ENCODE data around the gene TFAP2A. TPM values are rescaled to one million over a fixed set of nuclear protein-coding genes. Genes with fewer than 3 reads are reported as not detected.

Gene TFAP2A
- total RNA-seq, 1 donor from 2014 or later, result 0.97 TPM

- peak; percentile 99 for ATAC-seq
- DNase-seq, result peak; percentile 91
- intact Hi-C loops (cut with micrococcal nuclease), result no loop called here
Measured at GRCh38 chr6:10404107-10404798, 10.6 kb downstream of the TFAP2A start.

GRCh38 chr6:10403385-10404106, 11.3 kb downstream of the TFAP2A start:
- ATAC-seq, result no peak
- intact Hi-C loops (cut with micrococcal nuclease), result no loop called here
- no peak for DNase-seq

GRCh38 chr6:10402648-10403311, 12.1 kb downstream of the TFAP2A start:
- intact Hi-C loops (cut with micrococcal nuclease), result no loop called here
- DNase-seq, result no peak
- ATAC-seq, result no peak

- intact Hi-C loops (cut with micrococcal nuclease), result no loop called here
- ATAC-seq (no peak), DNase-seq (no peak)
Measured at GRCh38 chr6:10401632-10402223, 13.1 kb downstream of the TFAP2A start.

- intact Hi-C loops (cut with micrococcal nuclease), result no loop called here
- ATAC-seq (no peak), DNase-seq (no peak)
Measured at GRCh38 chr6:10401004-10401536, 13.8 kb downstream of the TFAP2A start.

- intact Hi-C loops (cut with micrococcal nuclease), result no loop called here
- no peak for ATAC-seq
- no peak for DNase-seq
Measured at GRCh38 chr6:10400330-10400729, 14.5 kb downstream of the TFAP2A start.

- DNase-seq (no peak), ATAC-seq (no peak)
- intact Hi-C loops (cut with micrococcal nuclease), result no loop called here
Measured at GRCh38 chr6:10399451-10399850, 15.4 kb downstream of the TFAP2A start.

- ATAC-seq, result no peak
- intact Hi-C loops (cut with micrococcal nuclease), result no loop called here
- no peak for DNase-seq
Measured at GRCh38 chr6:10398446-10399218, 16.2 kb downstream of the TFAP2A start.

- ATAC-seq, result no peak
- no peak for DNase-seq
- intact Hi-C loops (cut with micrococcal nuclease), result no loop called here
Measured at GRCh38 chr6:10397756-10398445, 17.0 kb downstream of the TFAP2A start.

- no peak for ATAC-seq
- DNase-seq, result no peak
- intact Hi-C loops (cut with micrococcal nuclease), result no loop called here
Measured at GRCh38 chr6:10396785-10397184, 18.1 kb downstream of the TFAP2A start.

- DNase-seq (no peak), ATAC-seq (no peak)
- intact Hi-C loops (cut with micrococcal nuclease), result no loop called here
Measured at GRCh38 chr6:10395704-10396546, 18.9 kb downstream of the TFAP2A start.

- ATAC-seq (no peak), DNase-seq (no peak)
Measured at GRCh38 chr6:10395171-10395703, 19.6 kb downstream of the TFAP2A start.

GRCh38 chr6:10393544-10394225, 21.2 kb downstream of the TFAP2A start:
- ATAC-seq, result no peak

More at GRCh38 chr6:10395171-10395703, 19.6 kb downstream of the TFAP2A start:
- intact Hi-C loops (cut with micrococcal nuclease), result no loop called here

GRCh38 chr6:10391799-10392198, 23.1 kb downstream of the TFAP2A start:
- ATAC-seq (no peak), DNase-seq (no peak)
- intact Hi-C loops (cut with micrococcal nuclease), result no loop called here

More at GRCh38 chr6:10393544-10394225, 21.2 kb downstream of the TFAP2A start:
- intact Hi-C loops (cut with micrococcal nuclease), result no loop called here
- no peak for DNase-seq

- intact Hi-C loops (cut with micrococcal nuclease), result no loop called here
- ATAC-seq, result no peak
- no peak for DNase-seq
Measured at GRCh38 chr6:10391299-10391630, 23.6 kb downstream of the TFAP2A start.

GRCh38 chr6:10390495-10391298, 24.2 kb downstream of the TFAP2A start:
- DNase-seq (no peak), ATAC-seq (no peak)
- intact Hi-C loops (cut with micrococcal nuclease), result no loop called here
